GM20000 (cell line): ENCODE measurements around the gene PPP1R9A.

Source experiments
- DNase-seq: peaks from one replicate; pipeline ENCODE4 v3.0.0; 2012; ENCODE audit warnings: low spot score
- TF ChIP-seq, protein P1 (sequence below): IDR thresholded peaks from 2 replicates; pipeline ENCODE4 v1.5.1; 2012; ENCODE audit warnings: mild to moderate bottlenecking, control low read depth; ENCODE audit errors: extremely low read depth, missing control alignments

PPP1R9A gene

DNA sequence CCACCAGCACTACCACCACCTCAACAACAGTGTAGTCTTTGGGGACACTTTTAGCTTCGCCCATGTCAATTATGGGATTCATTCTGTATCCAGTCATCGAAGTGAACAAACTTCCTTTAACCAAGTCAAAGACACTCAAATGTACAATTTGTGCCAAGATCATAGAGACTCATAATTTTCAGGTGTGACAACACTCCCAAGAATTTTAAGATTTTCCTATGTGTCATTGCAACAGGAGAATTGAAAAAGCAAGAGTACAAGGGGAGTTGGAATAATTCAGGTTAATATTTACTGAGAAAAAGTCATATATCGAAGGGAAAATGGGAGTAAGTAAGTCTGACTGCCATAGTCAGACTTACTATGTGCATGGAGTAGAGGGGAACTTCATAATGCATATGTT lies 390.7 kb downstream of the PPP1R9A start:
- TF ChIP-seq, protein P1, sequence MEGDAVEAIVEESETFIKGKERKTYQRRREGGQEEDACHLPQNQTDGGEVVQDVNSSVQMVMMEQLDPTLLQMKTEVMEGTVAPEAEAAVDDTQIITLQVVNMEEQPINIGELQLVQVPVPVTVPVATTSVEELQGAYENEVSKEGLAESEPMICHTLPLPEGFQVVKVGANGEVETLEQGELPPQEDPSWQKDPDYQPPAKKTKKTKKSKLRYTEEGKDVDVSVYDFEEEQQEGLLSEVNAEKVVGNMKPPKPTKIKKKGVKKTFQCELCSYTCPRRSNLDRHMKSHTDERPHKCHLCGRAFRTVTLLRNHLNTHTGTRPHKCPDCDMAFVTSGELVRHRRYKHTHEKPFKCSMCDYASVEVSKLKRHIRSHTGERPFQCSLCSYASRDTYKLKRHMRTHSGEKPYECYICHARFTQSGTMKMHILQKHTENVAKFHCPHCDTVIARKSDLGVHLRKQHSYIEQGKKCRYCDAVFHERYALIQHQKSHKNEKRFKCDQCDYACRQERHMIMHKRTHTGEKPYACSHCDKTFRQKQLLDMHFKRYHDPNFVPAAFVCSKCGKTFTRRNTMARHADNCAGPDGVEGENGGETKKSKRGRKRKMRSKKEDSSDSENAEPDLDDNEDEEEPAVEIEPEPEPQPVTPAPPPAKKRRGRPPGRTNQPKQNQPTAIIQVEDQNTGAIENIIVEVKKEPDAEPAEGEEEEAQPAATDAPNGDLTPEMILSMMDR: no peak
- DNase-seq: no peak

DNA sequence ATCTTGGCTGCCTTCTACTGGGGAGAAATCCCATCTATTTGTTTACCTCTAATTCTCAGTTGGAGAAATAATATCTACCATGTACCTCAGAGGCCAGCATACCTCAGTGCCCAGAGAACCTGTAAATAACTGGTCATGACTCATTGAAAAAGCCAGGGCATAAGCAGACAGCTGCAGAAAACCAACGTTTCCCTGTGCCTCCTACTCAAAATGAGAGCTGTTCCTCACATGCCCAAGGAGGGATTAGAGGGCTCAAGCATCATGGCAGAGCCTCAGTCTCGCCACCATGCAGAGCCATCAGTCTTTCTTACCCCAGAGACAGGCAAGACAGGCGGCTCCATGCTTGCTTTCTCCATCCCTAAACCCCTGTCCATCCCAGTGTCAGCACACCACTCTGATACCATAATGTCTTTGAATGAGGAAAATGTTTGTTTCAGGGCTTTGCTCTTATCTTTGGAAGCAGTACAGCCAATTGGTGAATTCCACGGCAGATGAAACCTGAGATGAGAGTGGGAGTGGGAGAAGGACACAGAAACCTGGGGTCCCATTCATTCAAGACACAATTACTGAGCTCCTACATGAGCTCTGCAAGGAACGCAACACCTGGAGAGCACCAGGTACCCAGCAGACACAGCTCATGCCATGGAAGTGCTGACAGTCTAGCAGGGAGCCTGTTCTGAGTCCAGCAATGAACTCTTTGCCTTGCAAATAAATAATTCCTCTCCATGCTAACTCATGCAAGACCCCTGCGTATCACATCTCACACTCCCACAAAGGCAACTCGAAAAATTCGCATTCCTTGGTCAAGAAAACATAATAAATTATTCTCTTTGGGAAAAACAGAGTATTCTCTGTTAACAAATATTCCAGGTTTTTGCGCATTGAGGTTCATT lies 395.9 kb downstream of the PPP1R9A start:
- TF ChIP-seq, protein P1: no peak
- DNase-seq: no peak

DNA sequence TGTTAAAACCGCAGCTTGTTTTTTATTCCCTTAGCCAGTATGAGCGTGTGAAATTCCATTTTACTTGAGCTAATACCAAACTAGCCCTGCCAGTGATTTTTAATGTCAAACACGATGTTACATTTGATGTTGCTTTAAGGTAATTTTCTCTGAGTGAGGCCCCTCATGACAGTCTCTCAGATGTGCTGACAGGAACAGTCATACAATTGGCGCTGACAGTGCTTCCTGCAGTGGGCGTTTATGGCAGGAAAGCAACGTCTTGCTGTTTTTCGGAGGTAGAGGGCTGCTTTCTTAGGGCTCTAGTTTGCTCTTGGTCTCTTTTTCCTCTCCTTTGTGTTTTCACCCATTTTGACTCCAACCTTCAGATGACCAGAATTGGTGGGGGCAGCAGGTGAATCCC lies 397.6 kb downstream of the PPP1R9A start:
- no peak for DNase-seq
- TF ChIP-seq, protein P1: no peak

DNA sequence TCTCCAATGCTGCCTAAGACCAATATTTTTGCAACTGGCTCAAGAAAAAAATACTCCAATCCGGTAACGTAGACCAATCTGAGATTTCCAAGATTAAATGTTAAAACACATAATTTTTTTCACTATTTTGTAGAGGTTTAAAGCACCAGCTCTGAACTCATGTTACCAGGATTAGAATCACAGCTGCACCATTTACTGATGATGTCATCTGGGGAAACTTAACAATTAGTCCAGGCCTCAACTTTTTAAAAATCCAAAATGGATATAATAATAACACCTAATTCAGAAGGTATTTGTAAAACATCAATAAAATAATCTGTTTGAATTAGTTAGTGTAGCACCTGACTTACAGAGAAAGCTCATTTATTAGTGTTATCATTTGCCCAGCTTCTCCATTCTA lies 402.6 kb downstream of the PPP1R9A start:
- no peak for DNase-seq
- TF ChIP-seq, protein P1: no peak

DNA sequence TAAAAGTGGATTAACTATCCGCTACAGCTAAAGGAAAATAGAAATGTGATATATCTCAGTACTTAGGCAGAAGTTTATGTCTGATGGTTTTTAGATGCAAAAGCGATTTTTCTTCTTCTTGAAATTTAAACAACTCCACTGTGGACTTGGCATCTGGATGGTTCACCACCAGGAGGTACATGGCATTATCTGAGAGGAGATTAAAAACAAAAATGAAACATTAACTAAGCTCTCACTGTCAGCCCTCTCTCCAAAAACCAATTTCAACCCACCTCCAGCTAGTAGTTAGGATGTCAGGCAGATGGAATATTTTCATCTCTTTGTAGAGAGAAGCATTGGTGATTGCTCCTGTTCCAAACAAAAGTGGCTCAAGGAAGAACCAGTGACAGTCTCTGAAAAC lies 404.0 kb downstream of the PPP1R9A start:
- TF ChIP-seq, protein P1: no peak
- DNase-seq: no peak

DNA sequence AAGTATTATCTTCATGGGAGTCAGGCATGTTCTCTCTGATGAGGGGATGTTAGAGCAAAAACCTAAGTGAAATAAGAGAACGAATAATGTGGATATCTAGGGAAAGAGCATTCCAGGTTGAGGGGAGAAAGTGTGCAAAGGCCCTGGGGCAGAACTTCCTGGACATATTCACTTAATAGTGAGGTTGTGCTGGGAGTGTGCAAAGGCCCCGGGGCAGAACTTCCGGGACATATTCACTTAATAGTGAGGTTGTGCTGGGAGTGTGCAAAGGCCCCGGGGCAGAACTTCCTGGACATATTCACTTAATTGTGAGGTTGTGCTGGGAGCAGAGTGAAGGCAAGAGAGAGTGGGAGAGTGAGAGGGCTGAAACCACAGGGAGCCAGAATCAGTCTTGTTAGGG lies 405.2 kb downstream of the PPP1R9A start:
- TF ChIP-seq, protein P1: no peak
- DNase-seq: no peak

DNA sequence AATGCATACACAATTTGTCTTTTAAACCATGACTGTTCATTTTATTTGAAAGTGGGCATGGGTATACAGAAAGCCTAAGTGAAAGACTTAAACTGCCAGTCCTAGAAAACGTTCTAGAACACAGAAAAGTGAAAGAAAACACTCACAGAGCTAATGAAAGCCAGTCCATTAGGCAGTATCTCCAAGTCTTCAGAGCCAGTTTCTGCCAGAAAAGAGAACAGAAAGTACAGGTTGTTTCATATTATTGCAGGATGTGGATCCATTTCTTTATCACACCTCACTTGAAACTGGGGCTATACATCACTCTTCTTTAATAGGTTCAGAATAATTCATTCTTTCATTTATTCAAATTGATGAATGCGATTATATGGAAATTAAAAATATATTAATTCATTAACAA lies 409.2 kb downstream of the PPP1R9A start:
- TF ChIP-seq, protein P1: no peak
- DNase-seq: peak; percentile 33
